PC-9 (cell line): ENCODE results near the gene AKAP7. TPM values are rescaled to one million over a fixed set of nuclear protein-coding genes. Genes with fewer than 3 reads are reported as not detected.

ENCODE experiments used
- BruUV-seq: library from RNA; stranded (reverse); fragments of 400-500 nt; replicated peaks from 2 replicates; lab custom pipeline; 2021; lab: Mats Ljungman, UMichigan
- CTCF ChIA-PET: fragments of 300-600 bp; sonication (Branson Sonifier 250); formaldehyde crosslinking; loops from one replicate; lab custom pipeline; 2022; ENCODE audit warnings: antibody characterized with exemption; lab: Charles Lee
- POLR2A ChIA-PET: fragments of 300-600 bp; sonication (Branson Sonifier 250); formaldehyde crosslinking; loops from one replicate; lab custom pipeline; 2022; ENCODE audit warnings: antibody characterized with exemption; ENCODE audit not compliant: unreplicated experiment; lab: Charles Lee
- DNase-seq, 2 experiments: peaks; one replicate each; pipeline versions ENCODE4 v3.0.0 to v3.0.0-alpha.2; 2015 to 2022; ENCODE audit warnings: mixed read lengths in 1 of 2
- H2AFZ ChIP-seq: fragments of 200-600 bp; sonication (generic); 2 replicates; pipeline ENCODE4 v1.8.1; 2017; ENCODE audit warnings: antibody characterized with exemption
- H3F3A ChIP-seq: fragments of 200-600 bp; sonication (generic); 2 replicates; pipeline ENCODE4 v1.8.1; 2017; ENCODE audit warnings: antibody characterized with exemption, mild to moderate bottlenecking, low read depth; ENCODE audit not compliant: insufficient read depth
- H3K27ac ChIP-seq: fragments of 200-600 bp; sonication (generic); 2 replicates; pipeline ENCODE4 v1.6.1; 2016; ENCODE audit warnings: mixed run types
- H3K27me3 ChIP-seq: fragments of 200-600 bp; sonication (generic); 2 replicates; pipeline ENCODE4 v1.6.1; 2016; ENCODE audit warnings: low read depth, mixed run types; ENCODE audit not compliant: insufficient read depth
- H3K36me3 ChIP-seq: fragments of 200-600 bp; sonication (generic); 2 replicates; pipeline ENCODE4 v1.6.1; 2016; ENCODE audit warnings: low read depth, mixed run types
- H3K4me1 ChIP-seq: fragments of 200-600 bp; sonication (generic); replicated peaks from 2 replicates; pipeline ENCODE4 v1.6.1; 2016; ENCODE audit warnings: mixed run types; ENCODE audit not compliant: insufficient read depth
- H3K4me2 ChIP-seq: fragments of 200-600 bp; sonication (generic); 2 replicates; pipeline ENCODE4 v1.6.1; 2017; ENCODE audit warnings: mixed run types
- H3K4me3 ChIP-seq: fragments of 200-600 bp; sonication (generic); 2 replicates; pipeline ENCODE4 v1.6.1; 2016; ENCODE audit warnings: mixed run types
- H3K79me2 ChIP-seq: fragments of 200-600 bp; sonication (generic); 2 replicates; pipeline ENCODE4 v1.6.1; 2017; ENCODE audit warnings: low read depth, mixed run types
- H3K9me2 ChIP-seq: fragments of 200-600 bp; sonication (generic); 2 replicates; pipeline ENCODE4 v1.8.1; 2017; ENCODE audit warnings: mild to moderate bottlenecking; ENCODE audit not compliant: insufficient read depth
- H3K9me3 ChIP-seq: fragments of 200-600 bp; sonication (generic); 2 replicates; pipeline ENCODE4 v1.8.1; 2016; ENCODE audit warnings: low read depth; ENCODE audit not compliant: insufficient read depth
- H4K20me1 ChIP-seq: fragments of 200-600 bp; sonication (generic); 2 replicates; pipeline ENCODE4 v1.8.1; 2017; ENCODE audit not compliant: insufficient read depth
- CTCF ChIP-seq: fragments of 200-600 bp; sonication (generic); conservative IDR thresholded peaks from 2 replicates; pipeline ENCODE4 v1.6.1; 2017; ENCODE audit warnings: mixed run types, antibody characterized with exemption, mild to moderate bottlenecking, moderate library complexity
- EZH2 ChIP-seq: fragments of 200-600 bp; sonication (generic); IDR thresholded peaks from 2 replicates; pipeline ENCODE4 v1.8.0; 2017; ENCODE audit warnings: antibody characterized with exemption, low read depth
- intact Hi-C: fragments of 100-400 bp; cut with micrococcal nuclease; formaldehyde crosslinking; loops from one replicate; pipeline ENCODE4 v1.10.0; 2022; ENCODE audit not compliant: unreplicated experiment
- total RNA-seq: library from RNA; stranded (reverse); gene quantifications from 2 replicates; pipeline ENCODE4 v1.2.3, GENCODE V29; 2021

The AKAP7 gene
- total RNA-seq, 1 experiment from 2014 or later, result 3.8 TPM

GRCh38 chr6:131183427-131184095, 48.3 kb downstream of the AKAP7 start:
- BruUV-seq, result no TSS peak
- H3K9me3 ChIP-seq, result no peaks in the 10 kb centered on the region
- no peaks in the 10 kb centered on the region for H3K27me3 ChIP-seq
- no peaks in the 10 kb centered on the region for H3F3A ChIP-seq
- ChIA-PET POLR2A (no interaction called here), CTCF (no interaction called here)
- TF ChIP-seq EZH2 (no peak), CTCF (no peak)
- no peak overlapping the region for H3K27ac ChIP-seq
- intact Hi-C loops, result loop anchor here (1.0 kb wide), 1 partner anchor 351 kb away; no protein-coding TSS in a partner anchor
- DNase-seq, result no peak
- H3K4me3 ChIP-seq, result no peak overlapping the region
- H4K20me1 ChIP-seq, result no peaks in the 10 kb centered on the region
- no peaks in the 10 kb centered on the region for H3K36me3 ChIP-seq
- no peaks in the 10 kb centered on the region for H3K4me1 ChIP-seq
- no peaks in the 10 kb centered on the region for H3K9me2 ChIP-seq
- H2AFZ ChIP-seq, result no peak overlapping the region
- H3K4me2 ChIP-seq, result no peak overlapping the region
- H3K79me2 ChIP-seq, result no peaks in the 10 kb centered on the region

GRCh38 chr6:131191590-131191989, 56.3 kb downstream of the AKAP7 start:
- no peak overlapping the region for H2AFZ ChIP-seq
- H4K20me1 ChIP-seq, result no peaks in the 10 kb centered on the region
- H3K79me2 ChIP-seq, result no peaks in the 10 kb centered on the region
- H3K9me2 ChIP-seq, result no peaks in the 10 kb centered on the region
- H3K4me2 ChIP-seq, result no peak overlapping the region
- no peaks in the 10 kb centered on the region for H3K36me3 ChIP-seq
- H3K27ac ChIP-seq, result no peak overlapping the region
- intact Hi-C loops, result no loop called here
- no peaks in the 10 kb centered on the region for H3K4me1 ChIP-seq
- BruUV-seq, result no TSS peak
- TF ChIP-seq CTCF (no peak), EZH2 (no peak)
- no peaks in the 10 kb centered on the region for H3F3A ChIP-seq
- H3K9me3 ChIP-seq, result no peaks in the 10 kb centered on the region
- no peak for DNase-seq
- ChIA-PET CTCF (no interaction called here), POLR2A (no interaction called here)
- no peaks in the 10 kb centered on the region for H3K27me3 ChIP-seq
- H3K4me3 ChIP-seq, result no peak overlapping the region

- ChIA-PET POLR2A (no interaction called here), CTCF (no interaction called here)
- Histone ChIP-seq H3K27ac (no peak overlapping the region), H3K79me2 (no peaks in the 10 kb centered on the region), H3F3A (no peaks in the 10 kb centered on the region), H3K9me2 (no peaks in the 10 kb centered on the region), H3K4me2 (no peak overlapping the region), H3K4me1 (no peaks in the 10 kb centered on the region), H3K4me3 (no peak overlapping the region), H3K36me3 (no peaks in the 10 kb centered on the region), H2AFZ (no peak overlapping the region), H3K27me3 (no peaks in the 10 kb centered on the region), H4K20me1 (no peaks in the 10 kb centered on the region), H3K9me3 (no peaks in the 10 kb centered on the region)
- no peak for DNase-seq
- intact Hi-C loops, result no loop called here
- TF ChIP-seq CTCF, result no peak
- TF ChIP-seq EZH2, result no peak
- no TSS peak for BruUV-seq
These were observed 62.4 kb downstream of the AKAP7 start for GRCh38 chr6:131197716-131198115.
